ENCODE data around the gene LRRC43. TPM values are rescaled to one million over a fixed set of nuclear protein-coding genes. Genes with fewer than 3 reads are reported as not detected.

The LRRC43 gene
- 1.3 and 5.2 TPM in 2 replicates for total RNA-seq
- polyA plus RNA-seq, result 2.0 and 6.0 TPM in 2 replicates

GRCh38 chr12:122182887-122183587 lies at the start of gene LRRC43:
TSS of gene LRRC43 (plus strand) at chr12:122183123. CDS start at chr12:122183145, 22 bp downstream.
- Histone ChIP-seq H3K9me3 (ENCODE audit: low read depth) (no peaks in the 10 kb centered on the region), H3K27me3 (peaks cover 14% of the 10 kb centered on the region), H3K27ac (no peak within 1 kb of the TSS), H3K4me1 (ENCODE audit: low read depth) (no peaks in the 10 kb centered on the region), H3K36me3 (no peaks in the 10 kb centered on the region), H3K4me3 (peak within 1 kb of the TSS; percentile 42)
- TF ChIP-seq CTCF (IDR thresholded peaks at IDR 0.05; ENCODE audit: low read depth, low read length), result no peak
- peak; percentile 45 to 63 for DNase-seq (ENCODE audit: low read depth in 1 of 2, low spot score in 1 of 2)

GRCh38 chr12:122133192-122133950 lies 49.6 kb upstream of the LRRC43 start:
- no peaks in the 10 kb centered on the region for H3K9me3 ChIP-seq (ENCODE audit: low read depth)
- no peak for DNase-seq (ENCODE audit: low read depth in 1 of 2, low spot score in 1 of 2)
- H3K4me3 ChIP-seq, result no peak overlapping the region
- H3K27ac ChIP-seq, result no peak overlapping the region
- H3K4me1 ChIP-seq (ENCODE audit: low read depth), result no peaks in the 10 kb centered on the region
- no peak for TF ChIP-seq CTCF (IDR thresholded peaks at IDR 0.05; ENCODE audit: low read depth, low read length)
- H3K36me3 ChIP-seq, result peaks cover 8% of the 10 kb centered on the region
- no peaks in the 10 kb centered on the region for H3K27me3 ChIP-seq

GRCh38 chr12:122135437-122136031 lies 47.4 kb upstream of the LRRC43 start:
- H3K4me1 ChIP-seq (ENCODE audit: low read depth), result no peaks in the 10 kb centered on the region
- H3K4me3 ChIP-seq, result no peak overlapping the region
- no peak for TF ChIP-seq CTCF (IDR thresholded peaks at IDR 0.05; ENCODE audit: low read depth, low read length)
- H3K27me3 ChIP-seq, result no peaks in the 10 kb centered on the region
- DNase-seq (ENCODE audit: low read depth in 1 of 2, low spot score in 1 of 2), result no peak
- no peak overlapping the region for H3K27ac ChIP-seq
- no peaks in the 10 kb centered on the region for H3K36me3 ChIP-seq
- H3K9me3 ChIP-seq (ENCODE audit: low read depth), result no peaks in the 10 kb centered on the region

GRCh38 chr12:122137229-122137628 lies 45.7 kb upstream of the LRRC43 start:
- H3K4me1 ChIP-seq (ENCODE audit: low read depth), result no peaks in the 10 kb centered on the region
- TF ChIP-seq CTCF (IDR thresholded peaks at IDR 0.05; ENCODE audit: low read depth, low read length), result peak; percentile 22
- peak in 1 of 2 donors; percentile 38 for DNase-seq (ENCODE audit: low read depth in 1 of 2, low spot score in 1 of 2)
- H3K36me3 ChIP-seq, result no peaks in the 10 kb centered on the region
- no peaks in the 10 kb centered on the region for H3K9me3 ChIP-seq (ENCODE audit: low read depth)
- no peaks in the 10 kb centered on the region for H3K27me3 ChIP-seq
- H3K27ac ChIP-seq, result no peak overlapping the region
- no peak overlapping the region for H3K4me3 ChIP-seq

DNA sequence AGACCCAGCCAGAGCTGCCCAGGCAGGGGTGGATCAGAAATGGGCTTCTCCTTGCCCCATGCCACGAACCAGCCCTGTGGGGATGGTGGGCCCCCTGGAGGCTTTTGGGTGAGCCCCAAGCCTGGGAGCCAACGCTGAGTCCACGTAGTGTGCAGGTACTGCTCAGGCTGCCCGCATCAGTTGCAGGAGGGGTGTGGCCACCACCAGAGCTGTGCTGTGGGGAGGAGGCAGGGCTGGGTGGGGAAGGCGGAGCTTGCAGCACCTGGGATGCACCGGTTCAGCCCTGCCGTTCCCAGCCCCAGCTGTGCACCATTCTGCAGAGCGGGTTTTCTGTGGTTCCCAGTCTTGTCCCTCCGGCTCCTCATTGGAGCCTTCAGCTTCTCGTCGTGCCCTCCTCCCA lies 45.2 kb upstream of the LRRC43 start:
- H3K36me3 ChIP-seq, result peaks cover 2% of the 10 kb centered on the region
- TF ChIP-seq CTCF (IDR thresholded peaks at IDR 0.05; ENCODE audit: low read depth, low read length), result no peak
- H3K4me3 ChIP-seq, result no peak overlapping the region
- H3K27me3 ChIP-seq, result no peaks in the 10 kb centered on the region
- no peaks in the 10 kb centered on the region for H3K4me1 ChIP-seq (ENCODE audit: low read depth)
- no peak for DNase-seq (ENCODE audit: low read depth in 1 of 2, low spot score in 1 of 2)
- H3K27ac ChIP-seq, result no peak overlapping the region
- no peaks in the 10 kb centered on the region for H3K9me3 ChIP-seq (ENCODE audit: low read depth)

Measured in cardiac muscle cell (in vitro differentiated cells and primary cell).